HepG2 (cell line): ENCODE measurements around the gene WDSUB1. TPM values are rescaled to one million over a fixed set of nuclear protein-coding genes. Genes with fewer than 3 reads are reported as not detected.

Source experiments
- ATAC-seq: fragments of 200-7000 bp; cut with Tn5 transposase; 3 replicates; pipeline ENCODE4 v1.9.1; 2020; ENCODE audit warnings: mild to moderate bottlenecking, moderate library complexity
- BruUV-seq: library from RNA; stranded (reverse); fragments of 400-500 nt; replicated peaks from 2 replicates; lab custom pipeline; 2021; lab: Mats Ljungman, UMichigan
- CTCF ChIA-PET: fragments of 300-600 bp; formaldehyde crosslinking; extraction: SDS; loops from one replicate; lab custom pipeline; 2021; ENCODE audit warnings: low total read pairs, inconsistent platforms, low intra/inter-chr PET ratio; lab: Yijun Ruan, JAX
- POLR2A ChIA-PET: fragments of 350-600 bp; sonication (Branson Sonifier 250); formaldehyde crosslinking; loops from one replicate; lab custom pipeline; 2020; ENCODE audit warnings: antibody characterized with exemption, inconsistent platforms; lab: Yijun Ruan, JAX
- DNase-seq: peaks from one replicate; pipeline ENCODE4 v3.0.0-alpha.2; 2015; ENCODE audit warnings: low spot score
- FAIRE-seq: peaks from 3 replicates; lab custom pipeline; 2011; peaks lifted over from hg19 to GRCh38; lab: Jason Lieb, UNC
- H2AFZ ChIP-seq: one replicate; pipeline ENCODE4 v1.6.1; 2011; ENCODE audit warnings: low read length, inconsistent platforms
- H3K27ac ChIP-seq: fragments of 300-600 bp; 3 replicates; pipeline ENCODE4 v1.8.0; 2011; ENCODE audit warnings: mixed run types, mild to moderate bottlenecking, mixed read lengths, low read length, inconsistent platforms; ENCODE audit not compliant: insufficient read depth; ENCODE audit errors: extremely low read length
- H3K27me3 ChIP-seq, 2 experiments: fragments of 200-600 bp in 1 of 2; 2 replicates in 1 of 2; 3 replicates in 1 of 2; pipeline versions ENCODE4 v1.6.0 to v1.8.0; 2011; ENCODE audit warnings: low read length in 2 of 2, mild to moderate bottlenecking in 2 of 2, moderate library complexity in 2 of 2, inconsistent platforms in 1 of 2; ENCODE audit not compliant: insufficient read depth in 2 of 2, control insufficient read depth in 1 of 2
- H3K36me3 ChIP-seq, 2 experiments: fragments of 200-600 bp in 1 of 2; replicated peaks in 1 of 2; 2 replicates in 1 of 2; 3 replicates in 1 of 2; pipeline versions ENCODE4 v1.5.1 to v1.8.0; 2011; ENCODE audit warnings: low read length in 2 of 2, inconsistent platforms in 1 of 2; ENCODE audit not compliant: insufficient read depth in 2 of 2, control insufficient read depth in 1 of 2
- H3K4me1 ChIP-seq: 2 replicates; pipeline ENCODE4 v1.5.1; 2012; ENCODE audit warnings: low read length, inconsistent platforms; ENCODE audit not compliant: insufficient read depth
- H3K4me2 ChIP-seq: 2 replicates; pipeline ENCODE4 v1.6.0; 2011; ENCODE audit warnings: low read depth, low read length, inconsistent platforms
- H3K4me3 ChIP-seq, 3 experiments: fragments of 200-600 bp in 1 of 3; sonication (generic), shearing (Covaris generic) in 1 of 3; replicated peaks in 1 of 3; 2 replicates each; pipeline ENCODE4 v1.5.1; 2011 to 2016; ENCODE audit warnings: low read length in 3 of 3, inconsistent platforms in 2 of 3, low read depth in 2 of 3, mild to moderate bottlenecking in 2 of 3, control low read depth in 1 of 3, mixed read lengths in 1 of 3; ENCODE audit not compliant: insufficient read depth in 1 of 3
- H3K79me2 ChIP-seq: one replicate; pipeline ENCODE4 v1.6.1; 2011; ENCODE audit warnings: low read length, inconsistent platforms; ENCODE audit not compliant: insufficient read depth
- H3K9ac ChIP-seq: 2 replicates; pipeline ENCODE4 v1.6.0; 2011; ENCODE audit warnings: mild to moderate bottlenecking, low read depth, low read length, inconsistent platforms; ENCODE audit not compliant: insufficient read depth
- H3K9me3 ChIP-seq: 2 replicates; pipeline ENCODE4 v1.5.1; 2012; ENCODE audit warnings: mild to moderate bottlenecking, low read length
- H4K20me1 ChIP-seq: 2 replicates; pipeline ENCODE4 v1.6.0; 2011; ENCODE audit warnings: inconsistent platforms, mild to moderate bottlenecking, low read length, moderate library complexity; ENCODE audit not compliant: insufficient read depth
- CEBPB ChIP-seq: IDR thresholded peaks from 2 replicates; pipeline ENCODE4 v1.6.1; 2011; ENCODE audit warnings: low read depth, low read length, improper control_type of control experiment, borderline replicate concordance
- FOXP1 ChIP-seq, 2 experiments: fragments of 450-650 bp in 1 of 2; IDR thresholded peaks; 2 replicates each; pipeline ENCODE4 v1.6.1; 2017 to 2018; ENCODE audit warnings: antibody characterized with exemption in 1 of 2
- KLF16 ChIP-seq, 2 experiments: sonication (generic) in 1 of 2; formaldehyde crosslinking in 1 of 2; IDR thresholded peaks; 2 replicates each; pipeline versions ENCODE4 v1.6.1 to v1.8.0; 2016 to 2023; ENCODE audit warnings: missing genetic modification reagents in 2 of 2, missing compliant biosample characterization in 1 of 2
- MED1 ChIP-seq: sonication (generic); formaldehyde crosslinking; IDR thresholded peaks from 2 replicates; pipeline ENCODE4 v1.4.0; 2020; ENCODE audit warnings: missing genetic modification reagents
- PRPF4 ChIP-seq: fragments of 200-400 bp; formaldehyde crosslinking; IDR thresholded peaks from 2 replicates; pipeline ENCODE4 v1.6.1; 2016; ENCODE audit warnings: low read length, low read depth; ENCODE audit not compliant: poor library complexity, severe bottlenecking
- RAD51 ChIP-seq: fragments of 450-650 bp; IDR thresholded peaks from 2 replicates; pipeline ENCODE4 v1.6.1; 2016; ENCODE audit warnings: borderline replicate concordance
- RFX1 ChIP-seq: fragments of 450-650 bp; IDR thresholded peaks from 2 replicates; pipeline ENCODE4 v1.6.1; 2017
- TBP ChIP-seq: sonication (generic); formaldehyde crosslinking; IDR thresholded peaks from 2 replicates; pipeline ENCODE4 v1.5.0; 2020; ENCODE audit warnings: missing genetic modification reagents
- ZNF101 ChIP-seq: sonication (generic); formaldehyde crosslinking; IDR thresholded peaks from 2 replicates; pipeline ENCODE4 v1.4.0; 2020; ENCODE audit warnings: mild to moderate bottlenecking, low read depth, missing genetic modification reagents, borderline replicate concordance
- ZNF501 ChIP-seq: sonication (generic); formaldehyde crosslinking; IDR thresholded peaks from 2 replicates; pipeline ENCODE4 v1.5.1; 2020; ENCODE audit warnings: mild to moderate bottlenecking, moderate library complexity, missing genetic modification reagents
- ZNF629 ChIP-seq: sonication (generic); formaldehyde crosslinking; conservative IDR thresholded peaks from 2 replicates; pipeline ENCODE4 v1.5.0; 2020; ENCODE audit warnings: missing genetic modification reagents
- WGBS: methylation state at CpG from one replicate; pipeline ENCODE4 v1.1.6; 2017; ENCODE audit warnings: low lambda C conversion rate; 5-methylcytosine and 5-hydroxymethylcytosine counted together
- in situ Hi-C: cut with HindIII; loops from 2 replicates; pipeline ENCODE4 v1.10.0; 2017; ENCODE audit warnings: low pct_unique_long_range_greater_than_20kb; ENCODE audit not compliant: extremely low pct_ligation_motif_present
- intact Hi-C: fragments of 100-400 bp; cut with micrococcal nuclease; formaldehyde crosslinking; loops from one replicate; pipeline ENCODE4 v1.10.0; 2022; ENCODE audit not compliant: unreplicated experiment
- polyA plus RNA-seq, 8 experiments: library from polyadenylated mRNA; depleted of rRNA in 3 of 8; stranded (reverse) in 7 of 8; unstranded in 1 of 8; fragments of >200 nt; fragmentation: Illumina TruSeq in 4 of 8; extraction: Trizol in 4 of 8; gene quantifications; 2 replicates each; pipeline versions ENCODE4 v1.2.1 to v1.2.3, GENCODE V29; 2011 to 2016; ENCODE audit warnings: low read depth in 4 of 8, missing spikeins in 1 of 8, mixed read lengths in 1 of 8; ENCODE audit not compliant: insufficient read depth in 1 of 8
- total RNA-seq, 5 experiments: library from RNA; depleted of rRNA; stranded (reverse); fragments of >200 nt; fragmentation: Illumina TruSeq; extraction: Trizol; gene quantifications; 2 replicates each; pipeline ENCODE4 v1.2.3, GENCODE V29; 2016; ENCODE audit warnings: low read depth in 1 of 5

Gene WDSUB1
- total and polyA plus RNA-seq, 2 of the 13 experiments (the other 11 are each of a cell fraction or from before 2014, with no cell fraction given): 10.1 to 10.7 TPM

GRCh38 chr2:159251296-159252173, 35.0 kb downstream of the WDSUB1 start:
- FAIRE-seq: no peak

GRCh38 chr2:159249990-159250715, 36.4 kb downstream of the WDSUB1 start:
- no TSS peak for BruUV-seq
- Histone ChIP-seq H3K4me3 (no peak overlapping the region), H3K79me2 (no peaks in the 10 kb centered on the region), H3K27ac (no peak overlapping the region), H3K9ac (no peak overlapping the region), H3K4me1 (no peaks in the 10 kb centered on the region), H3K36me3 (peaks cover 2 to 13% of the 10 kb centered on the region in 2 experiments; a peak in 3 of 5 replicates)
- no peak for ATAC-seq
- in situ Hi-C loops: no loop called here
- DNase-seq: no peak
- no peak for TF ChIP-seq ZNF101 (CRISPR knock-in tag)
- TF ChIP-seq MED1 (CRISPR knock-in tag): no peak
- no peak for TF ChIP-seq ZNF501 (CRISPR knock-in tag)
- TF ChIP-seq RFX1: no peak
- no peak for TF ChIP-seq RAD51
- no peak for TF ChIP-seq ZNF629 (CRISPR knock-in tag)
- TF ChIP-seq KLF16 (CRISPR knock-in tag; IDR thresholded peaks at IDR 0.05): no peak
- no peak for TF ChIP-seq PRPF4
- TF ChIP-seq TBP (CRISPR knock-in tag): no peak
- TF ChIP-seq, all 625 proteins: peak for 0
- ChIA-PET CTCF (no interaction called here), POLR2A (no interaction called here)
- no peak overlapping the region for H2AFZ ChIP-seq
- H4K20me1 ChIP-seq: no peaks in the 10 kb centered on the region
- H3K27me3 ChIP-seq: no peaks in the 10 kb centered on the region
- no peak overlapping the region for H3K4me2 ChIP-seq
- intact Hi-C loops: no loop called here
- H3K9me3 ChIP-seq: no peaks in the 10 kb centered on the region
- no peak for FAIRE-seq
- WGBS: 96% methylated on average over 7 of the region's 7 CpGs

More at GRCh38 chr2:159251296-159252173, 35.0 kb downstream of the WDSUB1 start:
- Histone ChIP-seq H3K36me3 (peaks cover 3 to 7% of the 10 kb centered on the region in 2 experiments; a peak in 3 of 5 replicates), H3K27me3 (no peaks in the 10 kb centered on the region), H3K79me2 (no peaks in the 10 kb centered on the region), H3K4me2 (no peak overlapping the region), H4K20me1 (no peaks in the 10 kb centered on the region), H3K27ac (no peak overlapping the region), H2AFZ (no peak overlapping the region), H3K9me3 (no peaks in the 10 kb centered on the region), H3K9ac (no peak overlapping the region), H3K4me1 (no peaks in the 10 kb centered on the region), H3K4me3 (no peak overlapping the region)
- 97% methylated on average over 12 of the region's 12 CpGs for WGBS
- no TSS peak for BruUV-seq
- intact Hi-C loops: no loop called here
- DNase-seq: no peak
- no peak for ATAC-seq
- TF ChIP-seq CEBPB: 0 out of 2 replicates have a peak, but pooled peaks have one; percentile 27
- TF ChIP-seq FOXP1 (IDR thresholded peaks at IDR 0.05): no peak
- TF ChIP-seq FOXP1 (CRISPR knock-in tag; IDR thresholded peaks at IDR 0.05): no peak
- in situ Hi-C loops: no loop called here
- ChIA-PET CTCF (no interaction called here), POLR2A (no interaction called here)
